Endometrium (tissue), 2 donors: ENCODE data around the gene ZNF43.
"Not testable (repeated sequence)": the region's sequence is repeated elsewhere in the genome, so short reads cannot be mapped to it uniquely, and the experiment has no call there.

Source experiments
- FAIRE-seq: peaks from 2 replicates; lab custom pipeline; 2012; peaks lifted over from hg19 to GRCh38; lab: Jason Lieb, UNC
- donor health status: control.
- donor health status: control.

Gene ZNF43

DNA sequence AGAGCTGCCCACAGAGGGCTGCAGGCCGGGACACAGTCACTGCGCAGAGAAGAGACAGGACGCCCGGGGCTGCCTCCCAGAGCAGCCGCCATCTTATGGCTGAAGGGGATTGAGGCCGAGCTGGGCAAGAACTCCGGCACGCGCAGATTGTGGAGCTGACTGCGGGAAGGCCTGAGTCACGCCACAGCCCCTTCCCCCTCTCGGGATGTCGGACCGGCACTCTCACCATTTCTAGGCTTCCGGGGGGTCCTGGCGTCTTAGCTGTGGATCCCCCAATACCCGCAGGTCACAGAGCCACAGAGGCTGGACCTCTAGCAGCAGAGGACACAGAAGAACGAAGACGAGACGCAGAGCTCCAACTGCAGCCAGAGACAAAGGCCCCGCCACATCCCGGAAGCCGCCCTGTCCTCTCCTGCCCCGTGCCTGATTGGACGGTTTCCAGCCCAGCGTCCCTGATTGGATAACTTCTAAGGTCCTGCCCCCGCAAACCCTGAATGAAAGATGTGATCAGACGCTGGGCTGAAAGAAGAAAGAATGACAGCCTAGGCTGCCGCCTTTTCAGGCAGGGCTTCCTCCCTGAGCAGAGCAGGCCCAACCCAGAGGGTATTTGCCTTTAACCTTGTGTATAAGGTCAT lies at the start of gene ZNF43:
Gene ZNF43, minus strand, starts transcription at position 373 of the 635 bp plus-strand sequence. Its CDS starts 144 bp downstream, at position 229.
- peak; percentile 97 for FAIRE-seq

DNA sequence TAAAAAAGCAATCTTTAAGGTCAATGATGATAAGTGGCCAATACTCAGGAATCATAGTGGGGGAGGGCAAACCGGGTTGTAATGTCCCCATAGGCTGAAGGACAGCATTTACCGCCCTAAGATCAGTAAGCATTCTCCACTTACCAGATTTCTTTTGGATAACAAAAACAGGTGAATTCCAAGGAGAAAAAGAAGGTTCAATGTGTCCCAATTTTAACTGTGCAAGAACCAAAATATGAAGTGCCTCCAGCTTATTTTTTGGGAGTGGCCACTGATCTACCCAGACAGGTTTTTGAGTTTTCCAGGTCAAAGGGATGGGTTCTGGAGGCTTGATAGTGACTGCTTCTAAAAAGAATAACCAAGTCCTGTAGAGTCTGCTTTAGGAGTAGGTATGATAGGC lies 49.5 kb upstream of the ZNF43 start:
- not testable (repeated sequence) for FAIRE-seq

DNA sequence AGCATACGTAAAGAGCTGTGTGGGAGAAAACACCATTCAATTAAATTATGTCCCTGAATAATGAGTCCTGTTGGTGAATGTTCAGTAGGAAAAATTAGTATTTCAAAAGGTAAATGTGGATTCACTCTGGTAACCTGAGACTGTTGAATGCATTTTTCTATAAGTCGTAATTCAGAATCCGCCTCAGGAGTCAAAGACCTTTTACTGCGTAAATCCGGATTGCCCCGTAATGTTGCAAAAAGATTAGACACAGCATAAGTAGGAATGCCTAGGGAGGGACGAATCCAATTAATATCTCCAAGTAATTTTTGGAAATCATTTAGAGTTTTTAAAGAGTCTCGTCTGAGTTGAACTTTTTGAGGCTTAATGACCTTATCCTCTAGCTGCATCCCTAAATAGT lies 48.8 kb upstream of the ZNF43 start:
- FAIRE-seq, result not testable (repeated sequence)

DNA sequence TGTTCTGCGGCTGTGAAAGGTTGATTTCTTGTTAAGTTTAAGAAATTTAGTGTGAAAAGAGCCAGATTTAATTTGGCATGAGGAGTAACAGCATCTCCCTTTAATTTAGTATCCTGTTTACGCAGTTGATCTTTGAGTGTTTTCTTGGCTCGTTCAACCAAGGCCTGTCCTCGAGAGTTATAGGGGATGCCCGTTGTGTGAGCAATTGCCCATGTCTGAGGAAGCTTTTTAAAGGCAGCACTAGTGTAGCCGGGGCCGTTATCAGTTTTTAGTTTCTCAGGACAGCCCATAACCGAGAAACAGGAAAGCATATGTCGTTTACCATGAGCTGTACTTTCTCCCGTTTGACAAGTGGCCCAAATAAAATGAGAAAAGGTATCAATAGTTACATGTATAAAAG lies 47.5 kb upstream of the ZNF43 start:
- FAIRE-seq, result no peak

DNA sequence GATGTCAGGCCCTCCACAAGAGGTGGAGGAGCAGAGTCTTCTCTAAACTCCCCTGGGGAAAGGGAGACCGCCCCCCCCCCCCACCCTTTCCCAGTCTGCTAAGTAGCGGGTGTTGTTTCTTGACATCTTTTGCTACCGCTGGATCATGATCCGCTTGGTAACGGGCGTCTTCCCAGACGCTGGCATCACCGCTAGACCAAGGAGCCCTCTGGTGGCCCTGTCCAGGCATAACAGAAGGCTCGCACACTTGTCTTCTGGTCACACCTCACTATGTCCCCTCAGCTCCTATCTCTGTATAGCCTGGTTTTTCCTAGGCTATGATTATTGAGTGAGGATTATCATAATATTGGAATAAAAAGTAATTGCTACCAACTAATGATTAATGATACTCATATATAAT lies 44.8 kb upstream of the ZNF43 start:
- FAIRE-seq, result not testable (repeated sequence)

DNA sequence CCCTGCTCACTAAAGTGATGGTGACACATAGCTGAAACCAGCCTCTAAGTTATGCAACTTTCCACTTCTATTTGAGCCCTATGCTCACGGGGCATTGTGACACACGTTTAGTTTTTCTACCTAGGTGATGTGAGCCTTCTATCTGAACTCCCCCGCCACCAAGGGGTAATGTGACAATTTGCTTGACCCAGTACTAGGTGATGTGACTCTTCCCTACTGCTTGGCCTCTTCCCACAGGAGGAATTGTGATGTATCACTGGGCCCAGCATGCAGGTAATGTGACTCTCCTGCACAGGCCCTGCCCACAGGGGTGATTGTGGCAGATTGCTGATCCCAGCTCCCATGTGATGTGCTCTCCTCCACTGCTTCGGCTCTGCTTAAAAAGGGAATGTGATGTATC lies 42.7 kb upstream of the ZNF43 start:
- no peak for FAIRE-seq

DNA sequence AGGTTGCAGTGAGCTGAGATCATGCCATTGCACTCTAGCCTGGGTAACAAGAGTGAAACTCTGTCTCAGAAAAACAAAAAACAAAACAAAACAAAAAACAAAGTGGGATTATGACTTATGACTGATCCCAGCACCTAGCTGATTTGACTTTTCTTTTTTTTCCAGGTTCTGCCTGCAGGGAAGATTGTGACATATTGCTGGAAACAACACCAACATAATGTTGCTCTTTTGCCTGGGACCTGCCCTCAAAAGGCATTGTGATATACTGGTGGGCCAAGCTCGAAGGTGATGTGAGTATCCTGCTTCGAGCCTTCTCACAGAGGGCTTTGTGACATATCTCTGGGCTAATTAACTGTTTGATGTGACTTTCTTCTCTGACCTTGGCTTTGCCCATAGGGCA lies 42.0 kb upstream of the ZNF43 start:
- FAIRE-seq, result no peak

DNA sequence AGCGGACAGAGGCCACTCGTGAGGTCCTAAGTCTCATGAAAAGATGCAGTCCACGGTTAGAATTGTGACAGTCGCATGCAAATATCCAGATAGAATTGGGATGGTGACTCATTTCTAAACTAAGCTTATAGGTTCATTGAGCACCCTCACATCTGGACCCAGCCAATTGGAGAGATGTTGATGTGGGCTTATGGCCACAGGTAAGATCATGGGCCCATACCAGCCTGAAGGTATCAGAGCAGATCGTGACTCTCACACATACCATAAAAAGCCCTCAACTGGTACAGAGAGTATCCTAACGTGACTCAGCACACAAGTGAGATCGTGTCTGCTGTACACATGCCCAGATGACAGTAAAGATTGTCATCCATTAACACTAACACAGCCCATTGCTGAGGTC lies 40.6 kb upstream of the ZNF43 start:
- not testable (repeated sequence) for FAIRE-seq

DNA sequence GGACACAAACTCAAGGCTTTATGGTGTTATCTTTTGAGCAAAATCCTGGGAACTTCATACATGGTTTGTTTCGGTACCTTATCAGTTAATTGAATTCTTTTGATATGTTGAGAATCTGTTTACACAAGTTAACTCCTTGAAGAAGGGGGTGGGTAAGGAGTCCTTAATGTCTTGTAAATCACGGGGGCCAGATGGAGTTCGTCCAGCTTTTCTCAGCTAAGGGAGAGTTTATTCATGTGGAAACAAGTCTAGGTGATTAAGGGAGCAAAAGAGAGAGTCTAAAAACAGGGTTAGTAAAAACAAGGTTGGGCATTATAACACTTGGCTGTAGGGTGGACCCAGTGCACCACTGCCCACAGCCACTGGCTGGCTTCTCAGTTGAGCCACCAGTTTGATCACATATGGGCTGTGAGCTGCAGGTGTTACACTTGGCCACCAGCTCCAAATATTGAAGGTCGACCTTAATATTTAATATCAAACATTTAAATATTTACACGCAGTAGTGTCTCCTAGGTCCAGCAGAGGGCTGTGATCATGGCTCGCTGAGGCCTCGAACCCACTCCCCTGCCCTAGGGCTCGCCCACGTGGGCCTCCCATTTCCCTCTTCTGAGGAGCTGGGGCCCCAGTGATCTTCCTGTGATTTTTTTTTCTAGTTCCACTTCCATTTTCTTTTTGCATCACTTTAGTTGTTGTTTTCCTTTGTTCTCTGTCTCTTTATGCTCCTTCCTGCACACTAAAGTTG lies 21.0 kb upstream of the ZNF43 start:
- no peak for FAIRE-seq

DNA sequence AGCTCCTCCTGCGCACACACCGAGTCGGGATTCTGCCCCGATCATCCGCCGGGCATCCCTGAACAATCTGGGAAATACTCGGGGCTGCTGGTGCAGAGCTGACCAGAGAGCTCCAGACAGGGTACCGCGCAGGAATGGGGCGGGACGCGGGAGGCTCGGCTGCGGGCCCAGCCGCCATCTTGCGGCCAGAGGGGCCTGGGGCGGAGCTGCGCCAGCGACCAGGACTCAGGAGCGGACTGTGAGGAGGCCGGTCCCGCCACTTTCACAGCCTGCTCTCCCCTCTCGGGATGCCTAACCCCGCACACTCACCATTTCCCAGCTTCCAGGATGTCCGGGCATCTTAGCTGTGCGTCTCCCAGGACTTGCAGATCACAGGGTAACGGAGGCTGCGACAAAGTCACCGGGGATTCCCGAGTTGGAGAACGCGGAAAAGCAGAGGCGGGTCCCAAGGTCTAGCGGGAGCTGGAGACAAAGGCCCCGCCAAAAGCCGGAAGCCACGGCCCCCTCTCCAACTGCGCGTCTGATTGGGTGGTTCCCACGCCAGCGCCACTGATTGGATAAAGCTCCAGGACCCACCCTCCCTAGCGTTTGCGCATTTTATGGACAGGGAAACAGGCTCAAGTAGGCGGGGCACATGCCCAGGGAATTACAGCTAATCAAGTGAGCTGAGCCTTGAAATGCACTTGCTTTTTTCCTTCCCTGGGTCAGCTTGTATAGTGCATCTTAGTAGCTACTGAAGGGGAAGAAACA lies 15.8 kb upstream of the ZNF43 start:
- FAIRE-seq, result peak; percentile 98

DNA sequence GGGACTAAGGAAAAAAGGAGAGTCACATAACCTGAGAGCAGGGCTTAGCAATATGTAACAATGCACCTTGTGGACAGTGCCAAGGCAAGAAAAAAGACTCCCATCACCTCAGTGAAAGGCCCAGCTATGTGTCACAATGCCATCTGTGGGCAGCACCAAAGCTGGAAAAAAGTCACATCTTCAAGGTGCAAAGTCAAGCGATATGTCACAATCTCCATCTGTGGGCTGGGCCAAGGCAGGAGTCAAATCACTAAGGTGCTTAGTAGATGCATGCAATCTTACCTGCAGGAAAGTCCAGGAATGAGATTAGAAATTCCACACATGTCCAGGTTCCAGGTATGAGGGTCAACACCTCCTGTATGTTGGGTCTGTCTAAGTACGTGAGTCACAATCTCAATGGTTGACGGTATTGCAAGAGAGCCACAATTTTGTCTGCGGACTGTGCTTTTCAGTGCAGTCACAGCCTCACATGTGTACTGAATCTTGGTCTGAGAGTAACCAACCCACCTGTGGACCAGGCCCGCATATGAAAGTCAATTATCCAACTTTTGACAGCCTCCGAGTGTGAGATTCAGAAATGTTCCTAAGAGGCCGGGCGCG lies 14.8 kb upstream of the ZNF43 start:
- no peak for FAIRE-seq

DNA sequence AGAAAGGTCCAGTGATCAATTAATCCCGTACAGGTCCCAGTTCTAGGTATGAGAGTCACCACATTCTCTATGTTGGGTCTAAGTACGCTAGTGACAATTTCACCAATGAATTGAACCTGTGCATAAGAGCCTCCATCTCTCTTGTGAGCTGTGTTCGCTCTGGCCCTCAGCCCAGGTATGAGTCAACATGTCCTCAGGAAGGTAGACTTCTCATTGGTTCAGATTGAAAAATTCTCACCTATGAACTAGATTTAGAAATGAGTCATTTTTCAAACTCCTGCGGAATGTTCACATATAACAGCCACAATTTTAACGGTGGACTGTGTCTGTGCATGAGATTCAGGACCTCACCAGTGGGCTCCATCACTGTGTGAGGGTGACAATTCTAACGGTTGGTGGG lies 12.7 kb upstream of the ZNF43 start:
- no peak for FAIRE-seq

DNA sequence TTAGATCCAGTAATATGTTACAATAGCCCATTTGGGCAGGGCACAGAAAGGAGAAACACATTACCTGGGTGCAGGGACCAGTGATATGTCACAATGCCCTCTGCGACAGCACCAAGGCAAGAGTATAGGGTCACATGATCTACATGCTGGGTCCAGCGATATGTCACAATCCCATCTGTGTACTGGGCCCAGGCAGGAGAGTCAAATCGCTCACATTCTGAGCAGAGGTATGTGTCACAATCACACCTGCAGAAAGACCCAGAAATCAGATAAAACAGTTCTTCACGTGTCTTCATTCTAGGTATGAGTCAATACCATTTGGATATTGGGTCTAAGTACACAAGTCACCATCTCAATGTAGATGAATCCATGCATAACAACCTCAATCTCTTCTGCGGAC lies 7.1 kb upstream of the ZNF43 start:
- no peak for FAIRE-seq

DNA sequence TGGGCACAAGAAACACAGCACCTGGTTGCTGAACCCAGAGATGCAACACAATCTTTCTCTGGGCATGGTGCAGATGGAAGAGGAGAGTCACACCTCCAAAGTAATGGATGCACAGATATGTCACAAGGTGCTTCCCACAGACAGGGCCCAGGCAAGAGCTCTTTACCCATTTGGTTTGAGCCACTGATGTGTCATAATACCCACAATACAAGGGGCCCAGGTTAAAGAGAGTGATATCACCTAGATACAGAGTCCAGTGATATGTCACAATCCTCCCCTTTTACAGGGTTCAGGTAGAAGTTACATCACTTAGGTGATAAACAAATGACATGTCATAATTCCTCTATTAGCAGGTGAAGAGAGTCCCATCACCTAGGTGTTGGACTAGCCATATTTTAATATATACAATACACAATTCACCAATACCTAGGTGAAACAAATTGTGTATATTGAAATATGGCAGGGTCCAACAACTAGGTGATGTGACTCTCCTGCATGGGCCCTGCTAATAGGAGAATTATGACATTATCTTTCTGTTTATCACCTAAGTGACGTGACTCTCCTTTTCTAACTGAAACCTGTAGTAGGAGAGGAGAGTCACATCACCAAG lies 5.6 kb upstream of the ZNF43 start:
- FAIRE-seq, result no peak

DNA sequence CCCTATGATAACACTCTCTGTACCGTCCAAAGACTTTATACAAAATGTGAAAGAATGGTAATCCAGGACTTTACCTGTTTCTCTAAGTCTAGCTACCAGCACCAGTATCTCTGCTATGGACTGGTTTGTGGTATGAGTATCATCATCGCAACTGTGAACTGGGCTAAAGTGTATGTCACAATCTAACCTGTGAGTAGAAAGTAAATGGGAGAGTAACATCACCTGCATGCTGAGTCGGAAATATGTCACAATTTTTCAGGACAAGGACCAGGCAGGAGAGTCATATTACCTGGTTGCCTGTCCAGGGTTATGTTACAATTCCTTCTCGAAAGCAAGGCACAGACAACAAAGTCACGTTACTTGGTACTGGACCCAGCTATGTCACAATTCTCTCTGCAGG lies 5.1 kb upstream of the ZNF43 start:
- no peak for FAIRE-seq

DNA sequence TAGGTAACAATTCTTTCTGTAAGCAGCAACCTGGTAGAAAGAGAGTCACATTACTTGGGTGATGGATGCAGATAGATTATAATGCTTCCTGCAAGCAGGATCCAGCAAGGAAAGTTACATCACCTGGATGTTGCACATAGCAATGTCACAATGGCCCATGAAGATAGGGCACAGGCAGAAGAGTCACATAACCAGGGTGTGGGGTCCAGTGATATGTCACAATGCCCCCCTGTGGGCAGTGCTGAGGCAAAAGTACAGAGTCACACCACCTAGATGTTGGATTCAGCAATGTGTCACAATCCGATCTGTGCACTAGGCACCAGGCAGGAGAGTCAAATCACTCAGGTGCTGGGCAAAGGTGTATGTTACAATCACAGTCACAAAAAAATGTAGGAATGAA lies 4.0 kb upstream of the ZNF43 start:
- no peak for FAIRE-seq

DNA sequence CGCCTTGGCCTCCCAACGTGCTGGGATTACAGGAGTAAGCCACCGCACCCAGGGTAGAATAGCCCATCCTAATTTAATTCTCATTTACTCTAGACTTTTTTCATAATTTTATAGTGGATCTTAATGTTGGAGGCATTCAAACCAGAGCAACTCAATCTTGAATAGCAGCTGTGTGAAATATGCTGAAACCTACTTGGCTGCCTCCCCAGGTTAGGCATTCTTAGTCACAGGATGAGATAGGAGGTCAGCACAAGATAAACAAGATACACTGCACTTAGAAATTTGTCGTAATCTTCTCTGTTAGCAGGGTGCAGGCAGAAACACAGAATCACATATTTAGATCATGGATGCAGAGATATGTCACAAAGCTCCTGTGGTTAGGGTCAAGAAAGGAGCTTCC lies 2.7 kb upstream of the ZNF43 start:
- no peak for FAIRE-seq

DNA sequence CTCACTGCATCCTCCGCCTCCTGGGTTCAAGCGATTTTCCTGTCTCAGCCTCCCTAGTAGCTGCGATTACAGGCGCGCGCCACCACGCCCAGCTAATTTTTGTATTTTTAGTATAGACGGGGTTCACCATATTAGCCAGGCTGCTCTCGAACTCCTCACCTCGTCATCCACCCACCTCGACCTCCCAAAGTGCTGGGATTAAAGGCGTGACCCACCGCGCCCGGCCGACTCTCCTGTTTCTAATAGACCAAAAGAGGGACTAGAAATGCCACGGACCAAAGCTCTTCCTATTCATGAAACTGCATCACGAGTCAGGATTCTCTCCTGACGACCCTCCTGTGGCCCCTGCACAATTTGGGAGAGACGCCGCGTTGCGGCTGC lies 563 bp downstream of the ZNF43 start:
- FAIRE-seq, result no peak

DNA sequence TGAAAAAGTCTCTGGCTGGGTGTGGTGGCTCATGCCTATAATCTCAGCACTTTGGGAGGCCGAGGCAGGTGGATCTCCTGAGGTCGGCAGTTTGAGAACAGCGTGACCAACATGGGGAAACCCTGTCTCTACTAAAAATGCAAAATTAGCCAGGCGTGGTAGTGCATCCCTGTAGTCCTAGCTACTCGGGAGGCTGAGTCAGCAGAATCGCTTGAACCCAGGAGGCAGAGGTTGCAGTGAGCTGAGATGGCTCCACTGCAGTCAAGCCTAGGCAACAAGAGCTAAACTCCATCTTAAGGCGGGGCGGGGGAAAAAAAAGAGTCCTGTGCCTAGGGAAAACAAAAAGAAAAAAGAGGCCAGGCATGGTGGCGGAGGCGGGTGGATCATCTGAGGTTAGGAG lies 2.2 kb downstream of the ZNF43 start:
- no peak for FAIRE-seq

DNA sequence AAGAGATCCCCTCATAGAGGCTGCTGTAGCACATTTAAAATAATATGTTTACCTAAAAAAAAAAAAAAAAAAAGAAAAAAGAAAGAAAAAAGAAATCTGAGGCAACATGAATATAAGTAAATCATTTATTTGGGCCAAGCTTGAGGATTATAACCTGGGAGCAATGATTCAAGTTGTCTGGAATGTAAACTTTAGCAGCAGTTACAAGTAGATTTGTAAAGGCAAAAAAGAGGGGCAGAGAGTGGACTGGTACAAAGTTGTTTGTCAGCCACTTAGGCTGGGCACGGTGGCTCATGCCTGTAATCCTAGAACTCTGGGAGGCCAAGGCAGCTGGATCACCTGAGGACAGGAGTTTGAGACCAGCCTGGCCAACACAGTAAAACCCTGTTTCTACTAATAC lies 11.3 kb downstream of the ZNF43 start:
- FAIRE-seq, result no peak

DNA sequence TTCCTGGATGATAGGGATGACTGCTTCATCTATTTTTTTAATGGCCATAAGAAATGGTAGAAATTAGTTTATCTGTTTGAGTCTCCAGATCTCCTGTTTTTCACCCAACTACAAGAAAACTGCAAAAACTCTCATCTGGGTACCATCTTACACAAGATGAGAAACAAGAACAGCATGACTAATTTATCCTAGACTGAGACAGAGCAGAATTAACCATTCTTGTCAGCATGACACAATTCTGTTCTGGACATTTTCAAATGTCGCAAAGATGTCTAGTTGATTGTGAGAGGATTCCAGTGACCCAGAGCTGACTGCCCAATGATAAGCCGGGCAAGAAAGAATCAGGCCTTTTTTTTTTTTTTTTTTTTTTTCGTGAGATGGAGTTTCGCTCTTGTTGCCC lies 12.8 kb downstream of the ZNF43 start:
- FAIRE-seq, result no peak

DNA sequence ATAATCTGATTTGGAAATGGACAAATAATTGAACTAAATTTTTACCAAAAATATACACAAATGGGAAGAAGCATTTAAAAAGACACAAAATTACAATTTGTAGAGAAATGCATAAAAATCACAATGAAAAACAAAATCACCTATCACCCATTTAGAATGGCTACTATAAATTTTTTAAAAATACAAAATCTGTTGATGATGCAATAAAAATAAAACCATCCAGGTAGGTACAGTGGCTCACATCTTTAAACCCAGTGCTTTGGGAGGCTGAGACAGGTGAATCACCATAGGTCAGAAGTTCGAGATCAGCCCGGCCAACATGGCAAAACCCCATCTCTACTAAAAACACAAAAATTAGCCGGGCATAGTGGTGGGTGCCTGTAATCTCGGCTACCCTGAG lies 23.5 kb downstream of the ZNF43 start:
- no peak for FAIRE-seq
